Measurements from ENCODE around the gene CDKN1A.

DNA sequence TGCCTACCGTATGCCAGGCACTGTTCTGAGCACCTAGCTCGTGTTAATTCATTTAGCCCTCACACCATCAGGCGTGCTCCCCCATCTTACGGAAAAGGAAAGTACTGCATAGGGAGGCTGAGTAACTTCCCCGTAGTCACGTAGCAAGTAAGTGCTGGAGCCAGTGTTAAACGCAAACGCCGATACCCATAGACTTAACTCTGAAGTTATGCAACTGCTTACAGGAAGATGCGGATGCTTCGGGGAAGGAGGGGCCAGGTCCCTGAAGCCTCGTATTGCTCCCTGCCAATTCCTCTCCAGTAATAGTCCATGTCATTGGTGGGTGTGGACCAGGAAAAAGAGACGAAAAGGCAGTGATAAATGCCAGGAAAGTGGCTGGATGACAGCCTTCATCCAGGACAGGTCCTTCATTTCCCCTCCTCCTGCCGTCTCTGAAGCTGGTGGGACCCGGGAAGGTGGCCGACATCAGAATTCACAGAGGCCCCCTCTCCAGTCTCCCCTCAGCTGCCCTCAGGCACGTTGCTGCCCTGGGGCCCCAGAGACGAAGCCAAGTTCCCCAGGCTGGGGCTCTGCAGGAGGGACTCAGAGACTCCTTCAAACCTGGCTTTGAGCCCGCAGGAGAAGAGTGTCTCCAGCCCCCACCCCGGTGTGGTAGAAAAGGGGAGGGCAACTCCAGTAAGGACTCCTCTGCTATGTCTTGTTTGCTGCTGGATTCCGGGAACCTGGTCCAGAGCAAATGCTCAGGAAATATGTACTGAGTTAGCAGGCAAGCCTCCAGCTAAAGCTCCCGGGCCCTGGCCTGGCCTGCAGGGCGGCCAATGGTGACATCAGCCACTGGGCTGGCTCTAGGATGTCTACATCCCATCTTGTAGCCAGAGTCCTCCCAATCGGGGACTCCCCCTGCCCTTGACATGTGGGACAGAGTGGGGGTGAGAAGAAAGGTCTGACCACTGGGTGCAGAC, 56.9 kb downstream of the CDKN1A start:
- TF ChIP-seq BRCA1 (IDR thresholded peaks at IDR 0.05): no peak
- no peak for TF ChIP-seq BRCA1 (CRISPR knock-in tag; IDR thresholded peaks at IDR 0.05)
- TF ChIP-seq, protein P1, sequence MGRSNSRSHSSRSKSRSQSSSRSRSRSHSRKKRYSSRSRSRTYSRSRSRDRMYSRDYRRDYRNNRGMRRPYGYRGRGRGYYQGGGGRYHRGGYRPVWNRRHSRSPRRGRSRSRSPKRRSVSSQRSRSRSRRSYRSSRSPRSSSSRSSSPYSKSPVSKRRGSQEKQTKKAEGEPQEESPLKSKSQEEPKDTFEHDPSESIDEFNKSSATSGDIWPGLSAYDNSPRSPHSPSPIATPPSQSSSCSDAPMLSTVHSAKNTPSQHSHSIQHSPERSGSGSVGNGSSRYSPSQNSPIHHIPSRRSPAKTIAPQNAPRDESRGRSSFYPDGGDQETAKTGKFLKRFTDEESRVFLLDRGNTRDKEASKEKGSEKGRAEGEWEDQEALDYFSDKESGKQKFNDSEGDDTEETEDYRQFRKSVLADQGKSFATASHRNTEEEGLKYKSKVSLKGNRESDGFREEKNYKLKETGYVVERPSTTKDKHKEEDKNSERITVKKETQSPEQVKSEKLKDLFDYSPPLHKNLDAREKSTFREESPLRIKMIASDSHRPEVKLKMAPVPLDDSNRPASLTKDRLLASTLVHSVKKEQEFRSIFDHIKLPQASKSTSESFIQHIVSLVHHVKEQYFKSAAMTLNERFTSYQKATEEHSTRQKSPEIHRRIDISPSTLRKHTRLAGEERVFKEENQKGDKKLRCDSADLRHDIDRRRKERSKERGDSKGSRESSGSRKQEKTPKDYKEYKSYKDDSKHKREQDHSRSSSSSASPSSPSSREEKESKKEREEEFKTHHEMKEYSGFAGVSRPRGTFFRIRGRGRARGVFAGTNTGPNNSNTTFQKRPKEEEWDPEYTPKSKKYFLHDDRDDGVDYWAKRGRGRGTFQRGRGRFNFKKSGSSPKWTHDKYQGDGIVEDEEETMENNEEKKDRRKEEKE (IDR thresholded peaks at IDR 0.05; ENCODE audit: borderline replicate concordance in 1 of 2, control insufficient read depth in 1 of 2, low read depth in 2 of 2, low read length in 1 of 2): no peak

Data from K562 (cell line).